Measurements from ENCODE around the gene PUS1.

Gene PUS1

GRCh38 chr12:131897276-131897675, 31.8 kb upstream of the PUS1 start:
- in situ Hi-C loops (cut with MboI; ENCODE audit: low pct_unique_long_range_greater_than_20kb, low sequenced_read_pairs, unreplicated experiment): no loop called here
- no peak for DNase-seq (ENCODE audit: low spot score)
- TF ChIP-seq CTCF (IDR thresholded peaks at IDR 0.05; ENCODE audit: extremely low read depth, insufficient read depth, missing control alignments): no peak

GRCh38 chr12:131897875-131898274, 31.2 kb upstream of the PUS1 start:
- in situ Hi-C loops (cut with MboI; ENCODE audit: low pct_unique_long_range_greater_than_20kb, low sequenced_read_pairs, unreplicated experiment): no loop called here
- no peak for TF ChIP-seq CTCF (IDR thresholded peaks at IDR 0.05; ENCODE audit: extremely low read depth, insufficient read depth, missing control alignments)
- DNase-seq (ENCODE audit: low spot score): no peak

GRCh38 chr12:131900397-131900796, 28.7 kb upstream of the PUS1 start:
- in situ Hi-C loops (cut with MboI; ENCODE audit: low pct_unique_long_range_greater_than_20kb, low sequenced_read_pairs, unreplicated experiment): no loop called here

GRCh38 chr12:131901431-131902331, 27.4 kb upstream of the PUS1 start:
- no peak for TF ChIP-seq CTCF (IDR thresholded peaks at IDR 0.05; ENCODE audit: extremely low read depth, insufficient read depth, missing control alignments)
- in situ Hi-C loops (cut with MboI; ENCODE audit: low pct_unique_long_range_greater_than_20kb, low sequenced_read_pairs, unreplicated experiment): no loop called here
- DNase-seq (ENCODE audit: low spot score): no peak

More at GRCh38 chr12:131900397-131900796, 28.7 kb upstream of the PUS1 start:
- TF ChIP-seq CTCF (IDR thresholded peaks at IDR 0.05; ENCODE audit: extremely low read depth, insufficient read depth, missing control alignments): no peak
- no peak for DNase-seq (ENCODE audit: low spot score)

GRCh38 chr12:131902332-131903241, 26.5 kb upstream of the PUS1 start:
- DNase-seq (ENCODE audit: low spot score): no peak
- in situ Hi-C loops (cut with MboI; ENCODE audit: low pct_unique_long_range_greater_than_20kb, low sequenced_read_pairs, unreplicated experiment): no loop called here
- TF ChIP-seq CTCF (IDR thresholded peaks at IDR 0.05; ENCODE audit: extremely low read depth, insufficient read depth, missing control alignments): no peak

Data from GM13977 (cell line).